Natural killer cell treated with Interleukin-12 subunit alpha and Interleukin-12 subunit beta and Interleukin-15 and Interleukin-18, amount 100 ng/mL, for 72 hours (primary cell): Measurements from ENCODE around the gene DNM3. TPM values are rescaled to one million over a fixed set of nuclear protein-coding genes. Genes with fewer than 3 reads are reported as not detected.

Source experiments
- ATAC-seq, 2 donors: fragments of 150-1000 bp; cut with Tn5 transposase in 1 of 2; sonication (Bioruptor Pico), chemical (Tn5 transposase) in 1 of 2; 2 replicates each; pipeline ENCODE4 v1.10.0; 2021
- DNase-seq: peaks from one replicate; pipeline ENCODE4 v3.0.0; 2022; ENCODE audit warnings: low spot score
- H3K27ac Mint-ChIP-seq, 2 donors: 1 replicate in 1 of 2; 2 replicates in 1 of 2; pipeline ENCODE4 v1.8.0; 2022; ENCODE audit warnings: mixed read lengths in 2 of 2, mild to moderate bottlenecking in 1 of 2, moderate library complexity in 1 of 2
- H3K27me3 Mint-ChIP-seq, 2 donors: 1 replicate in 1 of 2; 2 replicates in 1 of 2; pipeline ENCODE4 v1.8.0; 2022; ENCODE audit warnings: mixed read lengths in 2 of 2
- H3K36me3 Mint-ChIP-seq: one replicate; pipeline ENCODE4 v1.8.0; 2022; ENCODE audit warnings: mixed read lengths
- H3K4me1 Mint-ChIP-seq, 2 donors: 1 replicate in 1 of 2; 2 replicates in 1 of 2; pipeline ENCODE4 v1.8.0; 2022; ENCODE audit warnings: low read depth in 2 of 2, mixed read lengths in 2 of 2, mild to moderate bottlenecking in 1 of 2
- H3K4me3 Mint-ChIP-seq: one replicate; pipeline ENCODE4 v1.8.0; 2022; ENCODE audit warnings: mixed read lengths
- H3K9me3 Mint-ChIP-seq: 2 replicates; pipeline ENCODE4 v1.8.0; 2022; ENCODE audit warnings: mixed read lengths
- total RNA-seq, 2 donors: library from RNA; stranded (reverse); gene quantifications; one replicate each; pipeline ENCODE4 v1.2.3, GENCODE V29; 2022

The DNM3 gene
- total RNA-seq, 2 donors from 2014 or later: 1.5 to 3.5 TPM

GRCh38 chr1:172180501-172181285 lies 339.4 kb downstream of the DNM3 start:
- peaks cover 35% of the 10 kb centered on the region in 2 donors for H3K4me1 Mint-ChIP-seq
- peak overlapping the region; percentile 85 for H3K4me3 Mint-ChIP-seq
- no peaks in the 10 kb centered on the region for H3K36me3 Mint-ChIP-seq
- H3K27me3 Mint-ChIP-seq: no peaks in the 10 kb centered on the region
- H3K27ac Mint-ChIP-seq: peak overlapping the region; percentile 98 to 99
- no peaks in the 10 kb centered on the region for H3K9me3 Mint-ChIP-seq
- ATAC-seq (peak; percentile 90 to 91), DNase-seq (peak; percentile 72)

GRCh38 chr1:172184506-172185191 lies 343.4 kb downstream of the DNM3 start:
- Mint-ChIP-seq H3K4me1 (peaks cover 32 to 35% of the 10 kb centered on the region in 2 donors), H3K36me3 (no peaks in the 10 kb centered on the region), H3K4me3 (no peak overlapping the region), H3K27ac (peak overlapping the region in 1 of 2 donors; percentile 77), H3K9me3 (no peaks in the 10 kb centered on the region), H3K27me3 (no peaks in the 10 kb centered on the region)
- no peak for DNase-seq
- ATAC-seq: no peak

- no peaks in the 10 kb centered on the region for H3K9me3 Mint-ChIP-seq
- H3K4me1 Mint-ChIP-seq: peaks cover 34 to 35% of the 10 kb centered on the region in 2 donors
- H3K27me3 Mint-ChIP-seq: no peaks in the 10 kb centered on the region
- DNase-seq (no peak), ATAC-seq (no peak)
- no peaks in the 10 kb centered on the region for H3K36me3 Mint-ChIP-seq
- peak overlapping the region in 1 of 2 donors; percentile 77 for H3K27ac Mint-ChIP-seq
- H3K4me3 Mint-ChIP-seq: no peak overlapping the region
These were observed 343.9 kb downstream of the DNM3 start for GRCh38 chr1:172185211-172185610.

GRCh38 chr1:172185996-172186395 lies 344.7 kb downstream of the DNM3 start:
- Mint-ChIP-seq H3K4me1 (peaks cover 29% of the 10 kb centered on the region in 2 donors), H3K27me3 (no peaks in the 10 kb centered on the region), H3K9me3 (no peaks in the 10 kb centered on the region), H3K27ac (no peak overlapping the region), H3K36me3 (no peaks in the 10 kb centered on the region), H3K4me3 (no peak overlapping the region)
- DNase-seq (no peak), ATAC-seq (no peak)

- DNase-seq (no peak), ATAC-seq (no peak)
- no peaks in the 10 kb centered on the region for H3K27me3 Mint-ChIP-seq
- peaks cover 23% of the 10 kb centered on the region for H3K9me3 Mint-ChIP-seq
- H3K36me3 Mint-ChIP-seq: peaks cover 41% of the 10 kb centered on the region
- H3K4me3 Mint-ChIP-seq: no peak overlapping the region
- no peak overlapping the region for H3K27ac Mint-ChIP-seq
- peaks cover 0 to 5% of the 10 kb centered on the region in 2 donors for H3K4me1 Mint-ChIP-seq
These were observed 360.3 kb downstream of the DNM3 start for GRCh38 chr1:172201572-172201971.

GRCh38 chr1:172203135-172203823 lies 362.0 kb downstream of the DNM3 start:
- no peaks in the 10 kb centered on the region for H3K27me3 Mint-ChIP-seq
- H3K9me3 Mint-ChIP-seq: peaks cover 19% of the 10 kb centered on the region
- ATAC-seq (no peak), DNase-seq (no peak)
- no peak overlapping the region for H3K4me3 Mint-ChIP-seq
- peaks cover 0 to 5% of the 10 kb centered on the region in 2 donors for H3K4me1 Mint-ChIP-seq
- peaks cover 26% of the 10 kb centered on the region for H3K36me3 Mint-ChIP-seq
- H3K27ac Mint-ChIP-seq: peak overlapping the region in 1 of 2 donors; percentile 35

GRCh38 chr1:172203902-172204301 lies 362.6 kb downstream of the DNM3 start:
- Mint-ChIP-seq H3K9me3 (peaks cover 13% of the 10 kb centered on the region), H3K4me1 (peaks cover 0 to 5% of the 10 kb centered on the region in 2 donors), H3K27ac (no peak overlapping the region), H3K4me3 (no peak overlapping the region), H3K27me3 (no peaks in the 10 kb centered on the region), H3K36me3 (peaks cover 19% of the 10 kb centered on the region)
- DNase-seq (no peak), ATAC-seq (no peak)

- H3K4me3 Mint-ChIP-seq: no peak overlapping the region
- H3K4me1 Mint-ChIP-seq: peaks cover 0 to 5% of the 10 kb centered on the region in 2 donors
- no peak for ATAC-seq
- no peaks in the 10 kb centered on the region for H3K27me3 Mint-ChIP-seq
- no peak overlapping the region for H3K27ac Mint-ChIP-seq
- DNase-seq: no peak
- H3K9me3 Mint-ChIP-seq: no peaks in the 10 kb centered on the region
- no peaks in the 10 kb centered on the region for H3K36me3 Mint-ChIP-seq
These were observed 365.0 kb downstream of the DNM3 start for GRCh38 chr1:172206256-172206655.

- ATAC-seq (no peak), DNase-seq (no peak)
- Mint-ChIP-seq H3K4me1 (peaks cover 0 to 7% of the 10 kb centered on the region in 2 donors), H3K27ac (no peak overlapping the region), H3K36me3 (no peaks in the 10 kb centered on the region), H3K27me3 (no peaks in the 10 kb centered on the region), H3K4me3 (no peak overlapping the region), H3K9me3 (no peaks in the 10 kb centered on the region)
These were observed 367.3 kb downstream of the DNM3 start for GRCh38 chr1:172208635-172209034.

GRCh38 chr1:172211221-172211620 lies 369.9 kb downstream of the DNM3 start:
- ATAC-seq (no peak), DNase-seq (no peak)
- H3K27me3 Mint-ChIP-seq: no peaks in the 10 kb centered on the region
- peak overlapping the region in 1 of 2 donors; percentile 57 for H3K27ac Mint-ChIP-seq
- H3K4me1 Mint-ChIP-seq: peaks cover 0 to 7% of the 10 kb centered on the region in 2 donors
- no peak overlapping the region for H3K4me3 Mint-ChIP-seq
- no peaks in the 10 kb centered on the region for H3K36me3 Mint-ChIP-seq
- no peaks in the 10 kb centered on the region for H3K9me3 Mint-ChIP-seq

- no peaks in the 10 kb centered on the region for H3K27me3 Mint-ChIP-seq
- H3K27ac Mint-ChIP-seq: no peak overlapping the region
- H3K36me3 Mint-ChIP-seq: no peaks in the 10 kb centered on the region
- DNase-seq (no peak), ATAC-seq (no peak)
- H3K9me3 Mint-ChIP-seq: no peaks in the 10 kb centered on the region
- H3K4me1 Mint-ChIP-seq: peaks cover 0 to 7% of the 10 kb centered on the region in 2 donors
- H3K4me3 Mint-ChIP-seq: no peak overlapping the region
These were observed 370.8 kb downstream of the DNM3 start for GRCh38 chr1:172212124-172212523.

- DNase-seq (no peak), ATAC-seq (no peak)
- H3K4me3 Mint-ChIP-seq: no peak overlapping the region
- H3K9me3 Mint-ChIP-seq: no peaks in the 10 kb centered on the region
- H3K27me3 Mint-ChIP-seq: no peaks in the 10 kb centered on the region
- no peaks in the 10 kb centered on the region for H3K36me3 Mint-ChIP-seq
- no peak overlapping the region for H3K27ac Mint-ChIP-seq
- peaks cover 0 to 7% of the 10 kb centered on the region in 2 donors for H3K4me1 Mint-ChIP-seq
These were observed 373.7 kb downstream of the DNM3 start for GRCh38 chr1:172215006-172215405.

- Mint-ChIP-seq H3K27me3 (peaks cover 0 to 7% of the 10 kb centered on the region in 2 donors), H3K4me1 (no peaks in the 10 kb centered on the region), H3K36me3 (no peaks in the 10 kb centered on the region), H3K4me3 (no peak overlapping the region), H3K9me3 (peaks cover 4% of the 10 kb centered on the region), H3K27ac (no peak overlapping the region)
- ATAC-seq (no peak), DNase-seq (no peak)
These were observed 378.7 kb downstream of the DNM3 start for GRCh38 chr1:172219966-172220365.

- no peaks in the 10 kb centered on the region for H3K4me1 Mint-ChIP-seq
- no peaks in the 10 kb centered on the region for H3K36me3 Mint-ChIP-seq
- DNase-seq: no peak
- no peak overlapping the region for H3K27ac Mint-ChIP-seq
- no peak overlapping the region for H3K4me3 Mint-ChIP-seq
- H3K27me3 Mint-ChIP-seq: peaks cover 0 to 7% of the 10 kb centered on the region in 2 donors
- ATAC-seq: no peak
- H3K9me3 Mint-ChIP-seq: peaks cover 4% of the 10 kb centered on the region
These were observed 379.1 kb downstream of the DNM3 start for GRCh38 chr1:172220376-172220775.
